SK-N-SH (cell line): Measurements from ENCODE around the gene ZSCAN21. TPM values are rescaled to one million over a fixed set of nuclear protein-coding genes. Genes with fewer than 3 reads are reported as not detected.

ENCODE experiments used
- CTCF ChIA-PET: fragments of 300-600, 350-600 bp; formaldehyde crosslinking; extraction: SDS; loops from one replicate; lab custom pipeline; 2021; lab: Yijun Ruan, JAX
- POLR2A ChIA-PET: fragments of 350-600 bp; sonication (Branson Sonifier 250); formaldehyde crosslinking; extraction: SDS; loops from one replicate; lab custom pipeline; 2020; ENCODE audit warnings: antibody characterized with exemption, inconsistent platforms; lab: Yijun Ruan, JAX
- DNase-seq: peaks from one replicate; pipeline ENCODE4 v3.0.0; 2012
- H2AFZ ChIP-seq: fragments of 200-600 bp; sonication (generic); 2 replicates; pipeline ENCODE4 v1.8.1; 2016; ENCODE audit warnings: antibody characterized with exemption, mild to moderate bottlenecking, low read depth
- H3F3A ChIP-seq: fragments of 200-600 bp; sonication (generic); replicated peaks from 2 replicates; pipeline ENCODE3; 2016; ENCODE audit warnings: antibody characterized with exemption, mild to moderate bottlenecking; ENCODE audit not compliant: insufficient read depth
- H3K27ac ChIP-seq, 2 experiments: fragments of 200-500 bp in 1 of 2; fragments of 200-600 bp in 1 of 2; sonication (Bioruptor generic) in 1 of 2; sonication (generic), shearing (Covaris generic) in 1 of 2; 2 replicates each; pipeline versions ENCODE4 v1.5.1 to v1.6.1; 2014 to 2016; ENCODE audit warnings: low read depth in 2 of 2, inconsistent platforms in 1 of 2, low read length in 1 of 2, mild to moderate bottlenecking in 1 of 2, mixed read lengths in 1 of 2
- H3K27me3 ChIP-seq: fragments of 200-600 bp; sonication (generic), shearing (Covaris generic); 2 replicates; pipeline ENCODE4 v1.6.1; 2016; ENCODE audit warnings: mixed run types; ENCODE audit not compliant: insufficient read depth
- H3K36me3 ChIP-seq, 2 experiments: fragments of 200-500 bp in 1 of 2; fragments of 200-600 bp in 1 of 2; sonication (Bioruptor generic) in 1 of 2; sonication (generic) in 1 of 2; replicated peaks in 1 of 2; 2 replicates each; pipeline versions ENCODE3 to v1.5.1; 2014 to 2016; ENCODE audit warnings: low read length in 1 of 2, mild to moderate bottlenecking in 1 of 2; ENCODE audit not compliant: insufficient read depth in 2 of 2, control insufficient read depth in 1 of 2
- H3K4me1 ChIP-seq, 2 experiments: fragments of 200-500 bp in 1 of 2; fragments of 200-600 bp in 1 of 2; sonication (Bioruptor generic) in 1 of 2; sonication (generic), shearing (Covaris generic) in 1 of 2; 2 replicates each; pipeline versions ENCODE4 v1.5.1 to v1.6.1; 2014 to 2016; ENCODE audit warnings: low read depth in 1 of 2, low read length in 1 of 2, mixed run types in 1 of 2; ENCODE audit not compliant: insufficient read depth in 2 of 2, control insufficient read depth in 1 of 2
- H3K4me2 ChIP-seq: fragments of 200-600 bp; sonication (generic), shearing (Covaris generic); 2 replicates; pipeline ENCODE4 v1.6.1; 2017; ENCODE audit warnings: mixed run types
- H3K4me3 ChIP-seq, 2 experiments: fragments of 200-500 bp in 1 of 2; fragments of 200-600 bp in 1 of 2; sonication (Bioruptor generic) in 1 of 2; sonication (generic), shearing (Covaris generic) in 1 of 2; 2 replicates each; pipeline versions ENCODE4 v1.5.1 to v1.8.1; 2014 to 2016; ENCODE audit warnings: low read depth in 2 of 2, inconsistent platforms in 1 of 2, low read length in 1 of 2, mild to moderate bottlenecking in 1 of 2, mixed read lengths in 1 of 2, moderate library complexity in 1 of 2
- H3K79me2 ChIP-seq: fragments of 200-600 bp; sonication (generic); 2 replicates; pipeline ENCODE4 v1.8.1; 2017; ENCODE audit warnings: mild to moderate bottlenecking; ENCODE audit not compliant: insufficient read depth
- H3K9ac ChIP-seq: fragments of 200-600 bp; sonication (generic); 2 replicates; pipeline ENCODE4 v1.6.1; 2017; ENCODE audit warnings: mixed run types
- H3K9me2 ChIP-seq: fragments of 200-600 bp; sonication (generic); 2 replicates; pipeline ENCODE4 v1.6.1; 2017; ENCODE audit warnings: mixed run types
- H3K9me3 ChIP-seq: fragments of 200-600 bp; sonication (generic); 2 replicates; pipeline ENCODE4 v1.6.1; 2017; ENCODE audit warnings: mixed run types, mild to moderate bottlenecking, moderate library complexity
- H4K20me1 ChIP-seq: fragments of 200-600 bp; sonication (generic); 2 replicates; pipeline ENCODE4 v1.6.1; 2017; ENCODE audit warnings: mild to moderate bottlenecking, mixed run types; ENCODE audit not compliant: insufficient read depth
- CHD2 ChIP-seq: fragments of 150-350 bp; IDR thresholded peaks from 2 replicates; pipeline ENCODE4 v1.6.1; 2018; ENCODE audit warnings: low read length; ENCODE audit not compliant: partially characterized antibody
- ELF1 ChIP-seq: IDR thresholded peaks from 2 replicates; pipeline ENCODE4 v1.4.0; 2012
- FOSL2 ChIP-seq: IDR thresholded peaks from 2 replicates; pipeline ENCODE4 v1.4.0; 2012; ENCODE audit warnings: low read depth, mild to moderate bottlenecking, moderate library complexity, borderline replicate concordance
- GABPA ChIP-seq: IDR thresholded peaks from 2 replicates; pipeline ENCODE4 v1.4.0; 2012; ENCODE audit warnings: low read depth, mild to moderate bottlenecking
- JUND ChIP-seq: IDR thresholded peaks from 2 replicates; pipeline ENCODE4 v1.4.0; 2012
- MEF2A ChIP-seq: IDR thresholded peaks from 2 replicates; pipeline ENCODE4 v1.4.0; 2012; ENCODE audit warnings: low read depth, borderline replicate concordance
- MXI1 ChIP-seq: IDR thresholded peaks from 2 replicates; pipeline ENCODE4 v1.6.1; 2012; ENCODE audit warnings: mild to moderate bottlenecking, low read depth, low read length, improper control_type of control experiment
- NFIC ChIP-seq: IDR thresholded peaks from 2 replicates; pipeline ENCODE4 v1.4.0; 2012; ENCODE audit warnings: borderline replicate concordance
- RAD21 ChIP-seq: IDR thresholded peaks from 2 replicates; pipeline ENCODE4 v1.6.1; 2012; ENCODE audit warnings: mild to moderate bottlenecking, low read length
- RFX5 ChIP-seq: IDR thresholded peaks from 2 replicates; pipeline ENCODE4 v1.6.1; 2012; ENCODE audit warnings: mild to moderate bottlenecking, improper control_type of control experiment, low read length
- RXRA ChIP-seq: IDR thresholded peaks from 2 replicates; pipeline ENCODE4 v1.4.0; 2012; ENCODE audit warnings: low read depth, mild to moderate bottlenecking, borderline replicate concordance
- TAF1 ChIP-seq: IDR thresholded peaks from 2 replicates; pipeline ENCODE4 v1.6.1; 2012; ENCODE audit warnings: low read depth, mild to moderate bottlenecking, low read length, moderate library complexity, borderline replicate concordance
- WGBS: methylation state at CpG from one replicate; pipeline ENCODE4 v1.1.6; 2017; ENCODE audit warnings: low lambda C conversion rate; 5-methylcytosine and 5-hydroxymethylcytosine counted together
- polyA plus RNA-seq, 3 experiments: library from polyadenylated mRNA; depleted of rRNA; stranded (reverse); fragments of >200 nt; gene quantifications; 2 replicates each; pipeline ENCODE4 v1.2.3, GENCODE V29; 2012
- TF ChIP-seq, protein P1 (sequence below): fragments of 150-350 bp; IDR thresholded peaks from 2 replicates; pipeline ENCODE4 v1.6.1; 2017; ENCODE audit warnings: antibody characterized with exemption, low read length, low read depth, borderline replicate concordance
- TF ChIP-seq, protein P2 (sequence below): fragments of 200-600 bp; sonication (generic); IDR thresholded peaks from 2 replicates; pipeline ENCODE4 v1.6.1; 2017; ENCODE audit warnings: antibody characterized with exemption, mild to moderate bottlenecking, moderate library complexity
- TF ChIP-seq, protein P3 (sequence below): fragments of 150-350 bp; IDR thresholded peaks from 2 replicates; pipeline ENCODE4 v1.6.1; 2016; ENCODE audit warnings: mild to moderate bottlenecking, low read depth, low read length

ZSCAN21 gene
- polyA plus RNA-seq, 1 of the 3 experiments (the other 2 are of a cell fraction), result 17.5 TPM

DNA sequence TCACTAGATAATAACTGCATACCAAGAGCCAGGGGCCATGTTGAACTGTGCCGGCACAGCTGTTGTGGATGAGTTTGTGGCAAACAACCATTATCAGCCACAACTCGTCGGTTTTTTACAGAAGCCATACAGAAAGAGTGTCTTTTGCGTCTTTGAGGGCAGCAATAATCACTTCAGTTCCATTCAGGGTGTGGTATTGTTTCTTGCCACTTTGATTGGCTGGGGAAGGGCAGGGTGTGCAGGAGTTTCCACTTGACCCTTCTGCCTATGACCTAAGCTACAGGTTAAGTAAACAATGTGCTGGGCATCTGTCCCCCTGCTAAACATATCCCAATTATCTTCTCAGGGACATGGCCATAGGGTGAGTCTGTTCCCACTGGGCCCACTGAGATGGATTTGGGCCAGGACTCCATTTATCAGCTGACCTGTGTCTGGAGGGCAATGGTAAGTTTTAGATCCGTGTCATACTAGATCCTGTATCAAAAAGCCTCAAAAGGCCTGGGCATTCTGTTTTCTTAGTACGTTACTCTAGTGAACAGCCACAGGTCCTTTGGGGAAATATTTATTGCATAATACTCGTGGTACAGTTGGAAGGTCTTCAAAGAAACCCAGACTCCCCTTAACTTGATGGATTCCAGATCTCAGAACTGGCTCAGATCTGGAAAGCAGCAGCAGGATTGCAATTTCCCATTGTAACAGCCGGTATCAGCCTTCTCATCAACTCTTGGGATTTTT is 16.0 kb downstream of the ZSCAN21 start (continued):
- peak; percentile 77; the same call in 1 of the 2 replicates for TF ChIP-seq NFIC
- TF ChIP-seq ELF1, result no peak
- TF ChIP-seq RFX5, result no peak
- TF ChIP-seq, protein P1, sequence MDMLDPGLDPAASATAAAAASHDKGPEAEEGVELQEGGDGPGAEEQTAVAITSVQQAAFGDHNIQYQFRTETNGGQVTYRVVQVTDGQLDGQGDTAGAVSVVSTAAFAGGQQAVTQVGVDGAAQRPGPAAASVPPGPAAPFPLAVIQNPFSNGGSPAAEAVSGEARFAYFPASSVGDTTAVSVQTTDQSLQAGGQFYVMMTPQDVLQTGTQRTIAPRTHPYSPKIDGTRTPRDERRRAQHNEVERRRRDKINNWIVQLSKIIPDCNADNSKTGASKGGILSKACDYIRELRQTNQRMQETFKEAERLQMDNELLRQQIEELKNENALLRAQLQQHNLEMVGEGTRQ, result no peak
- TF ChIP-seq MEF2A, result no peak
- no peak for TF ChIP-seq FOSL2
- TF ChIP-seq, protein P2, sequence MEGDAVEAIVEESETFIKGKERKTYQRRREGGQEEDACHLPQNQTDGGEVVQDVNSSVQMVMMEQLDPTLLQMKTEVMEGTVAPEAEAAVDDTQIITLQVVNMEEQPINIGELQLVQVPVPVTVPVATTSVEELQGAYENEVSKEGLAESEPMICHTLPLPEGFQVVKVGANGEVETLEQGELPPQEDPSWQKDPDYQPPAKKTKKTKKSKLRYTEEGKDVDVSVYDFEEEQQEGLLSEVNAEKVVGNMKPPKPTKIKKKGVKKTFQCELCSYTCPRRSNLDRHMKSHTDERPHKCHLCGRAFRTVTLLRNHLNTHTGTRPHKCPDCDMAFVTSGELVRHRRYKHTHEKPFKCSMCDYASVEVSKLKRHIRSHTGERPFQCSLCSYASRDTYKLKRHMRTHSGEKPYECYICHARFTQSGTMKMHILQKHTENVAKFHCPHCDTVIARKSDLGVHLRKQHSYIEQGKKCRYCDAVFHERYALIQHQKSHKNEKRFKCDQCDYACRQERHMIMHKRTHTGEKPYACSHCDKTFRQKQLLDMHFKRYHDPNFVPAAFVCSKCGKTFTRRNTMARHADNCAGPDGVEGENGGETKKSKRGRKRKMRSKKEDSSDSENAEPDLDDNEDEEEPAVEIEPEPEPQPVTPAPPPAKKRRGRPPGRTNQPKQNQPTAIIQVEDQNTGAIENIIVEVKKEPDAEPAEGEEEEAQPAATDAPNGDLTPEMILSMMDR, result no peak
- TF ChIP-seq GABPA, result no peak
- no peak for TF ChIP-seq RAD21
- no peak; the same call in 1 of the 2 replicates for TF ChIP-seq JUND

DNA sequence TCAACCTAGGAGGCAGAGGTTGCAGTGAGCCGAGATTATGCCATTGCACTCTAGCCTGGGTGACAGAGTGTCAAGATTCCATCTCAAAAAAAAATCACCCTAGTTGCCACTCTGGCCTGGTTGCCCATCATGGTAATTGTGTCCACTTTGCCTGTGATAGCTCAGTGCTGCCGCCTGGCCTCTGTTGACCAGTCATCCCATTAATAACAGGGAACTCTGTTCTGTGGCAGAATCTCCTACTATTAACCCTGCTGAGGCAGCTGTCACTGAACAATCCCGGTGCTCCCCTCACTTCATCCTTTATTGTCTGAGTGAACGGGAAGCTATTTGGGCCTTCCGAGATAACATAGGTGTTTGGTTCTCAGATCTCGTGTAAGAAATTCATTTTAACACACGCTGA is 17.4 kb downstream of the ZSCAN21 start:
- no peaks in the 10 kb centered on the region for H3K9me2 ChIP-seq
- no peak overlapping the region for H3K4me3 ChIP-seq
- peaks cover 23% of the 10 kb centered on the region for H3K9me3 ChIP-seq
- H3K27ac ChIP-seq, result peak overlapping the region in 1 of 2 experiments; percentile 16; a peak in 1 of 4 replicates
- no peaks in the 10 kb centered on the region for H4K20me1 ChIP-seq
- peaks cover 36 to 64% of the 10 kb centered on the region in 2 experiments for H3K36me3 ChIP-seq
- no peak overlapping the region for H2AFZ ChIP-seq
- H3K27me3 ChIP-seq, result no peaks in the 10 kb centered on the region
- TF ChIP-seq CHD2, result peak; percentile 47
- TF ChIP-seq RXRA, result no peak
- no peak overlapping the region for H3K9ac ChIP-seq
- CTCF ChIA-PET, result interaction anchor here (0.8 to 1.1 kb wide), 7 partner anchors 9 to 102 kb away, joined by 3 to 4 read pairs (median 3); partner anchors contain the start of genes GAL3ST4 and ZNF3
- no peak overlapping the region for H3K4me2 ChIP-seq
- H3K4me1 ChIP-seq, result peaks cover 0 to 21% of the 10 kb centered on the region in 2 experiments; a peak in 1 of 4 replicates
- POLR2A ChIA-PET, result interaction anchor here (0.8 to 1.4 kb wide), 2 partner anchors 13 to 34 kb away, joined by 3 read pairs; partner anchors contain the start of gene MCM7
- peaks cover 45% of the 10 kb centered on the region for H3F3A ChIP-seq
- no peak for DNase-seq
- WGBS, result 87% methylated on average over 7 of the region's 7 CpGs
- no peaks in the 10 kb centered on the region for H3K79me2 ChIP-seq

DNA sequence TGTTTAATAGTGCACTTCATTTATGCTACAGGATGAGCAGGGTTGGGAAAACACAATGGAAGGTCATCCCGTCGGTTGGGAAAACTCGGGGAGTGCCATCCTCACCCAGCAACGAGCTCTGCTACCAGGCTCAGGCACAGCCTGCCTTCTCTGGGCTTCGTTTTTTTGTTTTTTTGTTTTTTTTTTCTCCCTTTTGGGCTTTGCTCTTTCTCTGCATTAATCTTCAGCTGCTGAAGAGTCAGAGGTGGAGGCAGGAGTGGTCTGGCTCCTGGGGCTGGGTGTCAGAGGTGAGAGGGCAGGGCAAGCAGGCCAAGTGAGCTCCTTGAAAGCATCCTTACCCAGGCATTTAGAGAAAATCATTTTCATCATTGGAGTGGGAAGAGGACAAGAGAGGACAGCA is 20.4 kb downstream of the ZSCAN21 start:
- Histone ChIP-seq H3K36me3 (peaks cover 50 to 75% of the 10 kb centered on the region in 2 experiments), H3K4me3 (no peak overlapping the region; a peak in 1 of 4 replicates), H3K27ac (no peak overlapping the region), H3K27me3 (no peaks in the 10 kb centered on the region), H4K20me1 (no peaks in the 10 kb centered on the region), H3F3A (peaks cover 45% of the 10 kb centered on the region), H3K9me2 (no peaks in the 10 kb centered on the region), H3K4me2 (no peak overlapping the region), H3K79me2 (peaks cover 20% of the 10 kb centered on the region; the same call in 1 of the 2 replicates), H2AFZ (no peak overlapping the region), H3K9ac (no peak overlapping the region), H3K9me3 (peaks cover 39% of the 10 kb centered on the region), H3K4me1 (peaks cover 0 to 14% of the 10 kb centered on the region in 2 experiments; a peak in 1 of 4 replicates)
- POLR2A ChIA-PET, result interaction anchor here (1.6 kb wide), 1 partner anchor 10 kb away, joined by 6 read pairs; no protein-coding TSS in a partner anchor
- CTCF ChIA-PET, result interaction anchor here (1.2 to 3.2 kb wide), 5 partner anchors 9 to 77 kb away, joined by 3 to 21 read pairs (median 5); partner anchors contain the start of gene ZNF3
- no peak for DNase-seq
- TF ChIP-seq MXI1 (no peak), CHD2 (no peak), TAF1 (no peak)
- TF ChIP-seq, protein P3, sequence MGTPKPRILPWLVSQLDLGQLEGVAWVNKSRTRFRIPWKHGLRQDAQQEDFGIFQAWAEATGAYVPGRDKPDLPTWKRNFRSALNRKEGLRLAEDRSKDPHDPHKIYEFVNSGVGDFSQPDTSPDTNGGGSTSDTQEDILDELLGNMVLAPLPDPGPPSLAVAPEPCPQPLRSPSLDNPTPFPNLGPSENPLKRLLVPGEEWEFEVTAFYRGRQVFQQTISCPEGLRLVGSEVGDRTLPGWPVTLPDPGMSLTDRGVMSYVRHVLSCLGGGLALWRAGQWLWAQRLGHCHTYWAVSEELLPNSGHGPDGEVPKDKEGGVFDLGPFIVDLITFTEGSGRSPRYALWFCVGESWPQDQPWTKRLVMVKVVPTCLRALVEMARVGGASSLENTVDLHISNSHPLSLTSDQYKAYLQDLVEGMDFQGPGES, result no peak
- 93% methylated on average over 5 of the region's 5 CpGs for WGBS
